Fibroblast of mammary gland (primary cell): ENCODE measurements around the gene ADAMTS8.
A peak's percentile ranks its signal among the peaks of the same experiment; 100 is the strongest.

Experiments
- DNase-seq: peaks from one replicate; pipeline ENCODE4 v3.0.0-alpha.2; 2010; ENCODE audit warnings: low read depth
- H3K4me3 ChIP-seq: 2 replicates; pipeline ENCODE4 v1.5.1; 2011; ENCODE audit warnings: low read depth, mild to moderate bottlenecking, low read length, moderate library complexity; ENCODE audit not compliant: control insufficient read depth
- TF ChIP-seq, protein P1 (sequence below): conservative IDR thresholded peaks from 2 replicates; pipeline ENCODE4 v1.5.1; 2011; ENCODE audit warnings: low read depth, low read length, inconsistent platforms; ENCODE audit not compliant: control insufficient read depth, insufficient read depth

The ADAMTS8 gene

GRCh38 chr11:130470832-130471706, 42.7 kb upstream of the ADAMTS8 start:
- DNase-seq = no peak
- no peak overlapping the region for H3K4me3 ChIP-seq
- TF ChIP-seq, protein P1, sequence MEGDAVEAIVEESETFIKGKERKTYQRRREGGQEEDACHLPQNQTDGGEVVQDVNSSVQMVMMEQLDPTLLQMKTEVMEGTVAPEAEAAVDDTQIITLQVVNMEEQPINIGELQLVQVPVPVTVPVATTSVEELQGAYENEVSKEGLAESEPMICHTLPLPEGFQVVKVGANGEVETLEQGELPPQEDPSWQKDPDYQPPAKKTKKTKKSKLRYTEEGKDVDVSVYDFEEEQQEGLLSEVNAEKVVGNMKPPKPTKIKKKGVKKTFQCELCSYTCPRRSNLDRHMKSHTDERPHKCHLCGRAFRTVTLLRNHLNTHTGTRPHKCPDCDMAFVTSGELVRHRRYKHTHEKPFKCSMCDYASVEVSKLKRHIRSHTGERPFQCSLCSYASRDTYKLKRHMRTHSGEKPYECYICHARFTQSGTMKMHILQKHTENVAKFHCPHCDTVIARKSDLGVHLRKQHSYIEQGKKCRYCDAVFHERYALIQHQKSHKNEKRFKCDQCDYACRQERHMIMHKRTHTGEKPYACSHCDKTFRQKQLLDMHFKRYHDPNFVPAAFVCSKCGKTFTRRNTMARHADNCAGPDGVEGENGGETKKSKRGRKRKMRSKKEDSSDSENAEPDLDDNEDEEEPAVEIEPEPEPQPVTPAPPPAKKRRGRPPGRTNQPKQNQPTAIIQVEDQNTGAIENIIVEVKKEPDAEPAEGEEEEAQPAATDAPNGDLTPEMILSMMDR = no peak

DNA sequence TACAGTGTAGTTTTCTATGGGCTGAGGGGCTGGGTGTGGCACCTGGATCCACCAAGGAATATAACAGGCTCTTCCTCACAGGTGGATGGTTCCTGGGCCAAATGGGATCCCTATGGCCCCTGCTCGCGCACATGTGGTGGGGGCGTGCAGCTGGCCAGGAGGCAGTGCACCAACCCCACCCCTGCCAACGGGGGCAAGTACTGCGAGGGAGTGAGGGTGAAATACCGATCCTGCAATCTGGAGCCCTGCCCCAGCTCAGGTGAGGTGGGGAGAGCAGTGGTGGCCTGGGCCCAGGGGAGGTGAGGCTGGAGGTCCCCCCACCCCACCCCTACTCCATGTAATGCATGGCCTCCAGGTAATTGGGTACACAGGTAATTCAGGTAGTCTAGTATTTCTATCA, 40.8 kb upstream of the ADAMTS8 start:
- DNase-seq = no peak
- TF ChIP-seq, protein P1 = no peak
- H3K4me3 ChIP-seq = no peak overlapping the region

- no peak for DNase-seq
- TF ChIP-seq, protein P1 = no peak
- no peak overlapping the region for H3K4me3 ChIP-seq
Measured at GRCh38 chr11:130467116-130467900, 38.9 kb upstream of the ADAMTS8 start.

GRCh38 chr11:130465263-130465662, 36.9 kb upstream of the ADAMTS8 start:
- TF ChIP-seq, protein P1 = no peak
- H3K4me3 ChIP-seq = no peak overlapping the region
- DNase-seq = peak; percentile 62

GRCh38 chr11:130464291-130464812, 35.9 kb upstream of the ADAMTS8 start:
- DNase-seq = peak; percentile 67
- TF ChIP-seq, protein P1 = no peak
- no peak overlapping the region for H3K4me3 ChIP-seq

- TF ChIP-seq, protein P1 = no peak
- no peak for DNase-seq
- no peak overlapping the region for H3K4me3 ChIP-seq
Measured at GRCh38 chr11:130462931-130463330, 34.5 kb upstream of the ADAMTS8 start.
